Measurements from ENCODE around the gene TCF7L2.

The TCF7L2 gene

DNA sequence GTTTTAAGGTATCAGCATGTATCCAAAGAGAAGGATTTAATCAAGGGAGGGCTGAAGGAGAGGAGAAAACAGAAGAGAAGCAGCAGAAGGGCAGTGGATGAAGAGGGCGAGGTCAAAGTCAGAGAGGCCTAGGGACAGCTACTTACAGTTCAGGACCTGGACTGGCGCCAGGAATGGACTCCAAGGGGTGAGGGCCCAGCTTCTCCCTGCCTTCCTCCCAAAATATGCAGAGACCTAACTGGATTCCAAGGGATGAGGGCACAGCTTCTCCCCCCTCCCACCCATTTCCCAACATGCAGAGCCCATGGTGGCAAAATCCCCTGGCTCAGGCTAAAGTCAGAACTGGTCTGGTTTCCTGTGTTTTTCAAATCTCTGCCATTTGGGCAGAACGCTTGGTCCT is 3.4 kb upstream of the TCF7L2 start:
- Histone ChIP-seq H3K36me3 (replicated peaks; ENCODE audit: low read depth, low read length) (no peaks in the 10 kb centered on the region), H3K4me2 (ENCODE audit: low read length) (no peak overlapping the region), H3K79me2 (ENCODE audit: low read length) (no peaks in the 10 kb centered on the region), H3K9ac (ENCODE audit: low read length) (no peak overlapping the region), H2AFZ (ENCODE audit: low read depth, low read length) (no peak overlapping the region), H3K4me3 (ENCODE audit: low read length) (no peak overlapping the region), H3K4me1 (ENCODE audit: low read length) (no peaks in the 10 kb centered on the region), H3K27ac (ENCODE audit: low read length) (no peak overlapping the region), H3K27me3 (ENCODE audit: low read depth, low read length) (peaks cover 10% of the 10 kb centered on the region; the same call in 1 of the 2 replicates), H3K9me3 (ENCODE audit: insufficient read depth, low read length) (no peaks in the 10 kb centered on the region), H4K20me1 (ENCODE audit: insufficient read depth, low read length) (no peaks in the 10 kb centered on the region)
- TF ChIP-seq, protein P1, sequence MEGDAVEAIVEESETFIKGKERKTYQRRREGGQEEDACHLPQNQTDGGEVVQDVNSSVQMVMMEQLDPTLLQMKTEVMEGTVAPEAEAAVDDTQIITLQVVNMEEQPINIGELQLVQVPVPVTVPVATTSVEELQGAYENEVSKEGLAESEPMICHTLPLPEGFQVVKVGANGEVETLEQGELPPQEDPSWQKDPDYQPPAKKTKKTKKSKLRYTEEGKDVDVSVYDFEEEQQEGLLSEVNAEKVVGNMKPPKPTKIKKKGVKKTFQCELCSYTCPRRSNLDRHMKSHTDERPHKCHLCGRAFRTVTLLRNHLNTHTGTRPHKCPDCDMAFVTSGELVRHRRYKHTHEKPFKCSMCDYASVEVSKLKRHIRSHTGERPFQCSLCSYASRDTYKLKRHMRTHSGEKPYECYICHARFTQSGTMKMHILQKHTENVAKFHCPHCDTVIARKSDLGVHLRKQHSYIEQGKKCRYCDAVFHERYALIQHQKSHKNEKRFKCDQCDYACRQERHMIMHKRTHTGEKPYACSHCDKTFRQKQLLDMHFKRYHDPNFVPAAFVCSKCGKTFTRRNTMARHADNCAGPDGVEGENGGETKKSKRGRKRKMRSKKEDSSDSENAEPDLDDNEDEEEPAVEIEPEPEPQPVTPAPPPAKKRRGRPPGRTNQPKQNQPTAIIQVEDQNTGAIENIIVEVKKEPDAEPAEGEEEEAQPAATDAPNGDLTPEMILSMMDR (IDR thresholded peaks at IDR 0.05; ENCODE audit: low read depth, low read length): no peak
- no peak for TF ChIP-seq EZH2phosphoT487 (IDR thresholded peaks at IDR 0.05; ENCODE audit: low read depth)

DNA sequence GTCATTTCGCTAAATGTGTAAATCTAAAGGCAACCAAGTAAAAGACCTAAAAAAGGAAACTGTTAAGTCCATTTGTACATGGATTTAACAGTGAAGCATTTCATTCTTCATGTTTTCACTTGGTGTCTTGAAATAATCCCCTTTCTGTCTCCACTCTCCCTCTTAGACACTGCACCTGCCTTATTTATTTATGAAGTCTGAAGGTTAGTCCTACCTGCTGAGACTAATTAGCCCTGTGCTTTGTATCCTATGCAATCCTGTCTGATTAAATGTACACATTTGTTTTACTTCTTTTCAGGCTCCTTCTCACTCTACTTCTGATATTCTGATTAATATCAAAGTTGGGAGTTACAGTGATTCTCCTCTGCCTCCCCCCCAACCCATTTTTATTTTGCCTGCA is 1.9 kb upstream of the TCF7L2 start:
- Histone ChIP-seq H3K27me3 (ENCODE audit: low read depth, low read length) (peaks cover 10% of the 10 kb centered on the region; the same call in 1 of the 2 replicates), H3K36me3 (replicated peaks; ENCODE audit: low read depth, low read length) (no peaks in the 10 kb centered on the region), H4K20me1 (ENCODE audit: insufficient read depth, low read length) (no peaks in the 10 kb centered on the region), H3K4me1 (ENCODE audit: low read length) (no peaks in the 10 kb centered on the region), H3K9ac (ENCODE audit: low read length) (no peak overlapping the region), H3K9me3 (ENCODE audit: insufficient read depth, low read length) (no peaks in the 10 kb centered on the region), H3K79me2 (ENCODE audit: low read length) (no peaks in the 10 kb centered on the region), H3K4me2 (ENCODE audit: low read length) (no peak overlapping the region), H3K4me3 (ENCODE audit: low read length) (no peak overlapping the region), H3K27ac (ENCODE audit: low read length) (no peak overlapping the region), H2AFZ (ENCODE audit: low read depth, low read length) (no peak overlapping the region)
- TF ChIP-seq, protein P1 (IDR thresholded peaks at IDR 0.05; ENCODE audit: low read depth, low read length): no peak
- no peak for TF ChIP-seq EZH2phosphoT487 (IDR thresholded peaks at IDR 0.05; ENCODE audit: low read depth)

DNA sequence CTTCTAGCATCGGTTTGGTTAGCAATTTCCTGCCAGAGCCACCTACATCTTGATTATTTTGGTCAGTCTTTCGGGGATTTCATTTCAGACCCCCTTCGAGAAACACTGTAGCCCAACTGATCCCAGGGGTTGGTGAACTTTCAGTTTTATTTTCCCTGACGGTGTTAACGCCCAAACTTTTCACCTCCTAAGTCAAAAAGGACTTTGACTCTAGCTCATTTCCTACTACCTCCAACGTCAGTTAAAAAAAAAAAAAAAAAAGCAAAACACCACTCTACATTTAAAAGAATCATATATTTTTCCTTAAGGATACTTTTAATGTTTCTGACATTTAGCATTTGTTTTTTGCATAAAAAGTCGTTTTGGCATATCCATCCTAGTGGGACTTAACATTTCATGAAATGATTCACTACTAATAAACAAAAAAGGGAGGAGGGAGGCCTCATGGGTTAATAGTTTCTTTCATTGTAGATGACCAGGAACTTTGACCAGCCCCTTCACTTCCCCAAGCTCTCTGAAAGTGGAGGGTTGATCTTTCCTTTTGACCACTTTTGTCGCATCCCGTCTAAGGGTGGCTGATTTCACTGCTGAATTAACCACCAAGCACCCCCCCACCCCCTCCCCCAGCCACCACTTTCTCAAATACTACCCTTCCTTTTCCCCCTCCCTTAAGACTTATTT is 764 bp upstream of the TCF7L2 start:
- TF ChIP-seq, protein P1 (IDR thresholded peaks at IDR 0.05; ENCODE audit: low read depth, low read length): no peak
- no peak for TF ChIP-seq EZH2phosphoT487 (IDR thresholded peaks at IDR 0.05; ENCODE audit: low read depth)
- no peaks in the 10 kb centered on the region for H3K79me2 ChIP-seq (ENCODE audit: low read length)
- H3K27ac ChIP-seq (ENCODE audit: low read length): no peak overlapping the region
- no peak overlapping the region for H3K9ac ChIP-seq (ENCODE audit: low read length)
- no peaks in the 10 kb centered on the region for H4K20me1 ChIP-seq (ENCODE audit: insufficient read depth, low read length)
- no peak overlapping the region for H3K4me2 ChIP-seq (ENCODE audit: low read length)
- H3K4me1 ChIP-seq (ENCODE audit: low read length): no peaks in the 10 kb centered on the region
- H3K36me3 ChIP-seq (replicated peaks; ENCODE audit: low read depth, low read length): no peaks in the 10 kb centered on the region
- H3K4me3 ChIP-seq (ENCODE audit: low read length): no peak overlapping the region
- H3K9me3 ChIP-seq (ENCODE audit: insufficient read depth, low read length): no peaks in the 10 kb centered on the region
- peaks cover 10% of the 10 kb centered on the region; the same call in 1 of the 2 replicates for H3K27me3 ChIP-seq (ENCODE audit: low read depth, low read length)
- no peak overlapping the region for H2AFZ ChIP-seq (ENCODE audit: low read depth, low read length)

DNA sequence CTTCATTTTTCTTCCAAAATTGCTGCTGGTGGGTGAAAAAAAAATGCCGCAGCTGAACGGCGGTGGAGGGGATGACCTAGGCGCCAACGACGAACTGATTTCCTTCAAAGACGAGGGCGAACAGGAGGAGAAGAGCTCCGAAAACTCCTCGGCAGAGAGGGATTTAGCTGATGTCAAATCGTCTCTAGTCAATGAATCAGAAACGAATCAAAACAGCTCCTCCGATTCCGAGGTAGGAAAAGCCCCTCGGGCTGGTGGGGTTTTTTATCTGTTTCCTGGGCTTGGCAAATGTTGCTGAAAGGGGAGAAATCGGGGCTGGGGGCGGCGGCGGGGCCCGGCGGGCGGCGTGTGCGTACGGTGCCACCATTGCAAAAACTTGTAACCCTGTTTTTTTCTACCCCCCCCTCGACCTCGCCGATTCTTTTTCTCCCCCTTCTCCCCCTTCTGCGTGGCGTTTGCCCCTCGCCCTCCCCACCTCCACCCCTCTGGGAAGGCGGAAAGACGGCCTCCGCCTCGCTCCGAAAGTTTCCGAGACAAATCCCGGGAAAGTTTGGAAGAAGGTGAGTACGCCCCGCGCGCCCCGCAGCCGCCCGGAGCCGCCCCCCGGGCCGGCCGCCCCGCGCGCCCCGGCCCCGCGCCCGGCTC is 789 bp downstream of the TCF7L2 start:
- peaks cover 13% of the 10 kb centered on the region; the same call in 1 of the 2 replicates for H3K27me3 ChIP-seq (ENCODE audit: low read depth, low read length)
- no peaks in the 10 kb centered on the region for H3K9me3 ChIP-seq (ENCODE audit: insufficient read depth, low read length)
- H3K36me3 ChIP-seq (replicated peaks; ENCODE audit: low read depth, low read length): no peaks in the 10 kb centered on the region
- H3K79me2 ChIP-seq (ENCODE audit: low read length): no peaks in the 10 kb centered on the region
- H4K20me1 ChIP-seq (ENCODE audit: insufficient read depth, low read length): no peaks in the 10 kb centered on the region
- no peak overlapping the region for H3K4me2 ChIP-seq (ENCODE audit: low read length)
- H3K4me1 ChIP-seq (ENCODE audit: low read length): no peaks in the 10 kb centered on the region
- no peak overlapping the region for H3K27ac ChIP-seq (ENCODE audit: low read length)
- H3K4me3 ChIP-seq (ENCODE audit: low read length): no peak overlapping the region
- H2AFZ ChIP-seq (ENCODE audit: low read depth, low read length): no peak overlapping the region
- TF ChIP-seq, protein P1 (IDR thresholded peaks at IDR 0.05; ENCODE audit: low read depth, low read length): no peak
- no peak for TF ChIP-seq EZH2phosphoT487 (IDR thresholded peaks at IDR 0.05; ENCODE audit: low read depth)
- no peak overlapping the region for H3K9ac ChIP-seq (ENCODE audit: low read length)

Data from OCI-LY3 (cell line).